MM.1S (cell line): ENCODE results near the gene RPS6KA2.
"Not testable (repeated sequence)": the region's sequence is repeated elsewhere in the genome, so short reads cannot be mapped to it uniquely, and the experiment has no call there.

ENCODE experiments used
- DNase-seq: peaks from one replicate; pipeline ENCODE4 v3.0.0-alpha.2; 2015
- H2AFZ ChIP-seq: fragments of 300-600 bp; sonication (generic); 2 replicates; pipeline ENCODE4 v1.6.0; 2016; ENCODE audit warnings: antibody characterized with exemption, low read length
- H3F3A ChIP-seq: fragments of 300-600 bp; sonication (generic); 2 replicates; pipeline ENCODE4 v1.6.1; 2016; ENCODE audit warnings: mild to moderate bottlenecking, antibody characterized with exemption, low read length, moderate library complexity, mixed read lengths; ENCODE audit not compliant: insufficient read depth
- H3K27ac ChIP-seq: fragments of 300-600 bp; sonication (generic); 2 replicates; pipeline ENCODE4 v1.5.1; 2016; ENCODE audit warnings: mild to moderate bottlenecking, low read length
- H3K27me3 ChIP-seq: fragments of 300-600 bp; sonication (generic); replicated peaks from 2 replicates; pipeline ENCODE4 v1.6.0; 2016; ENCODE audit warnings: low read length; ENCODE audit not compliant: insufficient read depth
- H3K36me3 ChIP-seq: fragments of 300-600 bp; sonication (generic); replicated peaks from 2 replicates; pipeline ENCODE4 v1.6.1; 2016; ENCODE audit warnings: mild to moderate bottlenecking, low read length, mixed read lengths; ENCODE audit not compliant: insufficient read depth
- H3K4me1 ChIP-seq: fragments of 300-600 bp; sonication (generic); 2 replicates; pipeline ENCODE4 v1.6.1; 2016; ENCODE audit warnings: low read length, mixed read lengths
- H3K4me2 ChIP-seq: fragments of 300-600 bp; sonication (generic); 2 replicates; pipeline ENCODE4 v1.6.0; 2016; ENCODE audit warnings: low read depth, low read length
- H3K4me3 ChIP-seq: fragments of 300-600 bp; sonication (generic); 2 replicates; pipeline ENCODE4 v1.5.1; 2016; ENCODE audit warnings: low read length, mixed read lengths
- H3K79me2 ChIP-seq: fragments of 300-600 bp; sonication (generic); 2 replicates; pipeline ENCODE4 v1.6.1; 2016; ENCODE audit warnings: mixed run types, low read length, mixed read lengths
- H3K9ac ChIP-seq: fragments of 300-600 bp; sonication (generic); 2 replicates; pipeline ENCODE4 v1.6.1; 2016; ENCODE audit warnings: low read length, mixed read lengths
- H3K9me2 ChIP-seq: fragments of 300-600 bp; sonication (generic); replicated peaks from 2 replicates; pipeline ENCODE4 v1.6.1; 2016; ENCODE audit warnings: mild to moderate bottlenecking, low read length, mixed read lengths; ENCODE audit not compliant: insufficient read depth
- H3K9me3 ChIP-seq: fragments of 300-600 bp; sonication (generic); replicated peaks from 2 replicates; pipeline ENCODE4 v1.6.1; 2016; ENCODE audit warnings: mild to moderate bottlenecking, low read length, mixed read lengths; ENCODE audit not compliant: insufficient read depth
- H4K20me1 ChIP-seq: fragments of 300-600 bp; sonication (generic); 2 replicates; pipeline ENCODE4 v1.6.1; 2016; ENCODE audit warnings: mild to moderate bottlenecking, low read length, moderate library complexity, mixed read lengths; ENCODE audit not compliant: insufficient read depth
- CTCF ChIP-seq: fragments of 300-600 bp; sonication (generic); IDR thresholded peaks from 2 replicates; pipeline ENCODE4 v1.5.1; 2016; ENCODE audit warnings: antibody characterized with exemption, low read length, mixed read lengths
- EZH2 ChIP-seq: fragments of 300-600 bp; sonication (generic); optimal IDR thresholded peaks from 2 replicates; pipeline ENCODE3; 2017; ENCODE audit warnings: low read depth, mild to moderate bottlenecking, antibody characterized with exemption, low read length, mixed read lengths
- EZH2phosphoT487 ChIP-seq: fragments of 300-600 bp; sonication (generic); IDR thresholded peaks from 2 replicates; pipeline ENCODE4 v1.6.1; 2018; ENCODE audit warnings: antibody characterized with exemption, low read length

RPS6KA2 gene

GRCh38 chr6:166402582-166403277 lies 224.3 kb downstream of the RPS6KA2 start:
- Histone ChIP-seq H3K9me2 (no peaks in the 10 kb centered on the region), H3K27me3 (no peaks in the 10 kb centered on the region), H3K9ac (no peak overlapping the region), H3K4me1 (no peaks in the 10 kb centered on the region), H3K36me3 (no peaks in the 10 kb centered on the region), H2AFZ (no peak overlapping the region), H3K79me2 (no peaks in the 10 kb centered on the region), H3K27ac (no peak overlapping the region), H3F3A (no peaks in the 10 kb centered on the region), H3K9me3 (no peaks in the 10 kb centered on the region), H3K4me2 (no peak overlapping the region), H3K4me3 (no peak overlapping the region), H4K20me1 (no peaks in the 10 kb centered on the region)
- TF ChIP-seq EZH2 (no peak), EZH2phosphoT487 (no peak), CTCF (no peak)
- no peak for DNase-seq

DNA sequence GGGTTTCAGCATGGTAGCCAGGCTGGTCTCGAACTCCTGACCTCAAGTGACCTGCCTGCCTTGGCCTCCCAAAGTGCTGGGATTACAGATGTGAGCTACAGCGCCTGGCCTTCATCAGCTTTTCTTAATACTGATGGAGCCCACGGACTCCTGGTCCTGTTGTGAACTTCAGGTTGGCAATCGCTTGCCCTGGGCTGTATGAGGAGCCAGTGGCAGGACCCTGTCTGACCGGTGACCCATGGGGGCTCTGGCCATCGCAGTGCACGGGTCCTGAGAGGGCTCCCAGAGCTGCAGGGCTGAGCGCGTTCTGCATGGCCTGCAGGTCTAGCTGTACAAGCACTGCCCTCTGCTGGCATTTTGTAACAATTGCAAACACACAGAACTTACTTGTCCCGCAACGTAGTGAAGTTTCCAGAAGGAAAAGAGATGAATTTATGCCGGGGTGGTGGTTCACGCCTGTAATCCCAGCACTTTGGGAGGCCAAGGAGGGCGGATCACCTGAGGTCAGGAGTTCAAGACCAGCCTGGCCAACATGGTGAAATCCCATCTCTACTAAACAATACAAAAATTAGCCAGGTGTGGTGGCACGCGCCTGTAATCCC lies 226.3 kb downstream of the RPS6KA2 start:
- peak; percentile 49 for DNase-seq
- not testable (repeated sequence) for H2AFZ ChIP-seq, H3K4me3 ChIP-seq

GRCh38 chr6:166400181-166400580 lies 226.9 kb downstream of the RPS6KA2 start:
- Histone ChIP-seq H3K4me2 (no peak overlapping the region), H3F3A (no peaks in the 10 kb centered on the region), H3K9me3 (no peaks in the 10 kb centered on the region), H3K9ac (no peak overlapping the region), H3K27ac (no peak overlapping the region), H3K27me3 (no peaks in the 10 kb centered on the region), H3K4me3 (no peak overlapping the region), H3K9me2 (no peaks in the 10 kb centered on the region), H2AFZ (no peak overlapping the region), H3K36me3 (no peaks in the 10 kb centered on the region), H3K4me1 (no peaks in the 10 kb centered on the region), H3K79me2 (no peaks in the 10 kb centered on the region), H4K20me1 (no peaks in the 10 kb centered on the region)
- no peak for DNase-seq
- no peak for TF ChIP-seq CTCF
- no peak for TF ChIP-seq EZH2phosphoT487
- no peak for TF ChIP-seq EZH2

More for the DNA sequence above, 226.3 kb downstream of the RPS6KA2 start:
- not testable (repeated sequence) for H4K20me1 ChIP-seq, H3K36me3 ChIP-seq, H3K4me1 ChIP-seq, H3K4me2 ChIP-seq, H3F3A ChIP-seq, H3K27me3 ChIP-seq, H3K79me2 ChIP-seq, H3K27ac ChIP-seq, H3K9me2 ChIP-seq, H3K9me3 ChIP-seq, H3K9ac ChIP-seq
- peak; percentile 51 for TF ChIP-seq CTCF
